Upper lobe of left lung (tissue), 4 donors: ENCODE measurements around the gene GNG7.

Experiments
- CTCF ChIP-seq, 6 experiments: fragments of 450-650 bp in 4 of 6; fragments of 200-600 bp in 2 of 6; sonication (generic) in 2 of 6; IDR thresholded peaks; one replicate each; pipeline ENCODE4 v1.5.1; 2016 to 2019; ENCODE audit warnings: antibody characterized with exemption in 6 of 6
- POLR2A ChIP-seq, 4 donors: fragments of 450-650 bp; IDR thresholded peaks; one replicate each; pipeline ENCODE4 v1.5.1; 2016 to 2017; ENCODE audit warnings: antibody characterized with exemption in 4 of 4, mild to moderate bottlenecking in 2 of 4
- POLR2AphosphoS5 ChIP-seq, 2 donors: sonication (generic); formaldehyde crosslinking; IDR thresholded peaks; one replicate each; pipeline ENCODE4 v1.5.1; 2017; ENCODE audit warnings: antibody characterized with exemption in 2 of 2

DNA sequence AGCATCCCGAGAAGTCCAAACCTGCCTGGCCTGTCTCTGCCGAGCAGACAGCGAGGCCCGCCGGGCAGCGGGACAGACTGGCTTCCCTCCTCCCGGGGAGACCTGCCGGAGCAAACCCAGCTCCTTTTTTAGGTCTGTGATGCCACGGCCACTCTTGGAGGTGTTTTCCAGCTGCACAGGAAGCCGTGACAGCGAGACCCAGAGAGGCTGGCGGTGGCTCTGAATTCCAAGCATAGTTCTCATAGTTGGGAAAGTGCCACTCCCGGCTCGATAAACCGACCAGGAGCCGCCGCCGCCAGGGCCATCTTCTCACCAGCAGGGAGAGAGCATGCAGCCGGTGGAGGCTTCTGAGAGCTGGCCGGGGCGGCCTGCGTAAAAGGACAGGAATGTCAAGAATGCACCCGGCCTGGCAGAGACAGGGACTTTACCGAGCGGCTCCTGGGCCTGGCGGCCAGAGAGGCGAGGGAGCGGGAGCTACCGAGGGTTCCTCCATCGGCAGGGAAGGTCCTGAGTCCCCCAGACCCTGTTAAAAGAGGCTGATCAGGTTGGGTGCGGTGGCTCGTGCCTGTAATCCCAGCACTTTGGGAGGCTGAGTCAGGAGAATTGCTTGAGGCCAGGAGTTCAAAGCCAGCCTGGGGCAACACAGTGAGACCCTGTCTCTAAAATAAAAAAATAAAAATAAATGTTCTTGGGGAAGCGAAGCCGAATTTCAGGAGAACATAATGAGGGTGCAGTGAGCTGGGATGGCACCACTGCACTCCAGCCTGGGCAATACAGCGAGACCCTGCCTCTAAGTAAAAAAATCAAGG lies 161.6 kb downstream of the GNG7 start:
- TF ChIP-seq POLR2A (IDR thresholded peaks at IDR 0.05) (peak in 2 of 4 donors; percentile 31 to 34), CTCF (IDR thresholded peaks at IDR 0.05) (peak; percentile 8 to 77 (median 38)), POLR2AphosphoS5 (IDR thresholded peaks at IDR 0.05) (peak; percentile 74 to 93)
